ENCODE data around the gene CAD.

DNA sequence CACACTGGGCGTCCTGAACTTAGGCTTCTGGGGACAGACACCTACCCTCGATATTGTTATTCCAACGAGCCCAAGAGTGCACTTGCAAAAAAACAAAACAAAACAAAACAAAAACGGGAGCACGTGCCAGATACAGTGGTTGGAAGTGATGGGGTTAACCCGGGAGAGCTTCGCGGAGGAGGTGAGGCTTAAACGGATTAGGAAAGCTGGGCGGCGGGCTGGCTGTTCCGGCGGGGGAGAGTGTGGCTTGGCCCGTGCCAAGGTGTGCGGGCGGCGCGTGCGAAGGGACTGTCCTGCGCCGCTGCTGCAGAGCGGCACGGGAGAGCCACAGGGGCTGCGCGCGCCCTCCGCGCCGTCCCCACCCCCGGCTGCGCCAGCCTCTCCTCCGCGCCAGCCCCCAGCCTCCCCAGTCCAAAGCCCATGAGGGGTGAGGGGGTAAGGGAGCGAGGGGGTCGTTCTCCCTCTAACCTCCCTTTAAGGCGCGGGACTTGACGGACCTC is 47.1 kb downstream of the CAD start:
- TF ChIP-seq, protein P1, sequence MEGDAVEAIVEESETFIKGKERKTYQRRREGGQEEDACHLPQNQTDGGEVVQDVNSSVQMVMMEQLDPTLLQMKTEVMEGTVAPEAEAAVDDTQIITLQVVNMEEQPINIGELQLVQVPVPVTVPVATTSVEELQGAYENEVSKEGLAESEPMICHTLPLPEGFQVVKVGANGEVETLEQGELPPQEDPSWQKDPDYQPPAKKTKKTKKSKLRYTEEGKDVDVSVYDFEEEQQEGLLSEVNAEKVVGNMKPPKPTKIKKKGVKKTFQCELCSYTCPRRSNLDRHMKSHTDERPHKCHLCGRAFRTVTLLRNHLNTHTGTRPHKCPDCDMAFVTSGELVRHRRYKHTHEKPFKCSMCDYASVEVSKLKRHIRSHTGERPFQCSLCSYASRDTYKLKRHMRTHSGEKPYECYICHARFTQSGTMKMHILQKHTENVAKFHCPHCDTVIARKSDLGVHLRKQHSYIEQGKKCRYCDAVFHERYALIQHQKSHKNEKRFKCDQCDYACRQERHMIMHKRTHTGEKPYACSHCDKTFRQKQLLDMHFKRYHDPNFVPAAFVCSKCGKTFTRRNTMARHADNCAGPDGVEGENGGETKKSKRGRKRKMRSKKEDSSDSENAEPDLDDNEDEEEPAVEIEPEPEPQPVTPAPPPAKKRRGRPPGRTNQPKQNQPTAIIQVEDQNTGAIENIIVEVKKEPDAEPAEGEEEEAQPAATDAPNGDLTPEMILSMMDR (IDR thresholded peaks at IDR 0.05), result no peak
- TF ChIP-seq POLR2A (IDR thresholded peaks at IDR 0.05), result no peak

All from lower leg skin (tissue), 3 donors.